ENCODE results near the gene CDKL4.
"Not testable (repeated sequence)": the region's sequence is repeated elsewhere in the genome, so short reads cannot be mapped to it uniquely, and the experiment has no call there.

CDKL4 gene

GRCh38 chr2:39140948-39141333 lies 102.8 kb downstream of the CDKL4 start:
- DNase-seq, result not testable (repeated sequence)

DNA sequence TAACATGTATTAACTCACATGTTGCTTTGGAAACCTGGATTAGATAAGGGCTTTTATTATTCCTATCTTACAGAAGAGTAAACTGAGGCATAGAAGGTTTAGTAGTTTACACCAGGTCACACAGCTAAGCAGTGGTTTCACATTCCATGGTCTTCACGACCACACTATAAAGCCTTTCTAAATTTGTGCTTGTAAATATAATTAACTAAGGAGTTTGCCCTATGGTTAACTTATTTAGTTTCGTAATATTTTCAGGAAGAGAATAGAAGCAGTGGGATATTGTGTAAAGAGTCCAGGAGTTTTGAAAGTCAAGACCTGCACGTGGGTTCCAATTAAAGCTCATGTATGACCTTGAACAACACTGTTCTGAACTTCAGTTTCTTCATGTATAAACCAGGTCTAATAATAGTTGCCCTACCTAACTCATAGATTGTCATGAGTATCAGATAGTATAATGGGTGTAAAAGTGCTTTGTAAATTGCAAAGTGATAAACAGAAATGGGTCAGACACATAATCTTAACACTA lies 103.4 kb downstream of the CDKL4 start:
- DNase-seq, result no peak

- DNase-seq, result no peak
Observed at GRCh38 chr2:39139511-39140237, 104.1 kb downstream of the CDKL4 start.

- DNase-seq, result no peak
Observed at GRCh38 chr2:39138837-39139211, 104.9 kb downstream of the CDKL4 start.

DNA sequence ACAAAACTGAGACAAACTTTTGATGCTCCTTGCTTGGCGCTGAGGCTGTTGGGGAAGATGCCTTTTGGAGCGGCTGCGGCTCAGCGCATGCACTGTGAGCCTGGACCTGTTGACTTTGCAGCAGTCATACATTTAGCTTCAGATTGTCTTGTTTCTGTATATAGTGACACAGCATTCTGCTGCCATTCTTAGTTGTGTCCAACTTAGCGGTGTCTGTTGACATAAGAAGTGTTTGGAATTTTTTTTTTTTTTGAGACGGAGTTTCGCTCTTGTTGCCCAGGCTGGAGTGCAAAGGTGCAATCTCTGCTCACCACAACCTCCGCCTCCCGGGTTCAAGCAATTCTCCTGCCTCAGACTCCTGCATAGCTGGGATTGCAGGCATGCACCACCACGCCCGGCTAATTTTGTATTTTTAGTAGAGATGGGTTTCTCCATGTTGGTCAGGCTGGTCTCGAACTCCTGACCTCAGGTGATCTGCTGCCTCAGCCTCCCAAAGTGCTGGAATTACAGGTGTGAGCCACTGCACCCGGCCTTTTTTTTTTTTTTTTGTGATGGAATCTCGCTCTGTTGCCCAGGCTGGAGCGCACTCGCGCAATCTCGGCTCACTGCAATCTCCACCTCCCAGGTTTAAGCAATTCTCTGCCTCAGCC lies 105.5 kb downstream of the CDKL4 start:
- not testable (repeated sequence) for DNase-seq

- DNase-seq, result no peak
Observed at GRCh38 chr2:39136799-39137198, 107.0 kb downstream of the CDKL4 start.

GRCh38 chr2:39135690-39136259 lies 108.0 kb downstream of the CDKL4 start:
- DNase-seq, result no peak

DNA sequence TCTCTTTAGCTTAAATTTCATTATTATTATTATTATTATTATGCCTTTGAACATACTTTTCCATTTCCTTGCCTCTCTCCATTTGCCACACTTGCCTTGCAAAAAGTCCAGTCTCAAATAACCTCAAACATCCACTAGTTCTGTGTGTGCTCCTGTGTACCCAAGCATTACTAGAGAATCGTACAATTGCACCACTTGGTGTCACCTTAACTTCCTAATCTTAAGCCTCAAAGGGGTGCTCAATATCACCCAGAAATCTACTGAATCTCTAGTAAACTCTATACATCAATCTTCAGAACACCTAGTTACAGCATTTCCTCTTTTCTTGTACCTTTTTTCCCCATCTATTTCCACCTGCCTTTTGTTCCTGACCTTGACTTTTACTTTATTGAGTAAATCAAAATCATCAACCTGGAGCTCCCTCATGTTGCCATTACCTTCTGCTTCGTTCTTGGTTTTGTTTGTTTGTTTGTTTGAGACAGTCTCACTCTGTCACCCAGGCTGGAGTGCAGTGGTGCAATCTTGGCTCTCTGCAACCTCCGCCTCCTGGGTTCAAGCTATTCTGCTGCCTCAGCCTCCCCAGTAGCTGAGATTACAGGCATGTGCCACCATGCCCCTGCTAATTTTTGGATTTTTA lies 110.4 kb downstream of the CDKL4 start:
- no peak for DNase-seq

DNA sequence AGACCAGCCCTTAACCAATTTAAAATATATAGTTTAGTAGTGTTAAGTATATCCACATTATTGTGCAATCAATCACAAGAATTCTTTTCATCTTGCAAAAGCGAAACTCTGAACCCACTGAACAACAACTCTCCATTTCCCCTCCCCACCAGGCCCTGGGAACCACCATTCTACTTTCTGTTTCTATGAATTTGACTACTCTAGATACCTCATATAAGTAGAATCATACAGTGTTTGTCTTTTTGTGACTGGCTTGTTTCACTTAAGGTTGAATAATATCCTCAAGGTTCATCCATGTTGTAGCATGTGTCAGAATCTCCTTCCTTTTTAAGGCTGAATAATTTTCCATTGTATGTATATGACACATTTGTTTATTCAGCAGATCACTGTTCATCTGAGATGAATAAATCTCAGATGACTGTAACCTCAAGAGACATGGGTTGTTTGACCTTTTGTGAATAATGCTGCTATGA lies 114.8 kb downstream of the CDKL4 start:
- DNase-seq, result no peak

DNA sequence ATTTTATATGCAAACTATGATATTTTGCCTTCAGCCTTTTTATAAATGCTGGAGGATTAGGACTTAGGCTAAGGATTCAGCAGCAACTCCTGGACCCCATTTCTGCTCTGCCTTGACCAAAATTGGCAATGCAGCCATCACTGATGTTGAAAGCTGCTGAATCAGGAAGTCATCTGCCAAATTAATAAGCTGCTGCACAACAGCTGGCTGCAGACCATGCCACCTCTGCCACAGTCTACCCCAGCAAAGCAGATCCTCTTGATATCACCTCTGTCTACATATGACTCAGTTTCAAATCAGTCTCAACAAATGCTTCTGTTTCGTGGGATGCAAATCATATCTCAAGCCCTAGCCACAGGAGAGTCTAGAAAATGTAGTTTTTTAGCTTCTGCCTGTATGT lies 115.8 kb downstream of the CDKL4 start:
- no peak for DNase-seq
